ENCODE measurements around the gene SAMD4A.

Gene SAMD4A

GRCh38 chr14:54785136-54785777 is 218.3 kb downstream of the SAMD4A start:
- TF ChIP-seq RAD21 (IDR thresholded peaks at IDR 0.05; ENCODE audit: low read depth) (no peak), EGR1 (IDR thresholded peaks at IDR 0.05) (no peak), TAF1 (IDR thresholded peaks at IDR 0.05; ENCODE audit: low read depth) (no peak), REST (IDR thresholded peaks at IDR 0.05; ENCODE audit: low read depth) (no peak), MAX (IDR thresholded peaks at IDR 0.05) (no peak), CREB1 (IDR thresholded peaks at IDR 0.05; ENCODE audit: low read depth) (no peak), ZBTB7A (IDR thresholded peaks at IDR 0.05; ENCODE audit: low read depth) (no peak), CEBPB (IDR thresholded peaks at IDR 0.05) (no peak)

GRCh38 chr14:54785778-54786770 is 219.1 kb downstream of the SAMD4A start:
- no peak for TF ChIP-seq EP300 (IDR thresholded peaks at IDR 0.05; ENCODE audit: borderline replicate concordance)
- no peak for TF ChIP-seq TCF12 (IDR thresholded peaks at IDR 0.05; ENCODE audit: low read depth)
- no peak for TF ChIP-seq TAF1 (IDR thresholded peaks at IDR 0.05; ENCODE audit: low read depth)
- no peak for TF ChIP-seq YY1 (IDR thresholded peaks at IDR 0.05; ENCODE audit: low read depth)
- TF ChIP-seq REST (IDR thresholded peaks at IDR 0.05; ENCODE audit: low read depth), result no peak
- no peak for TF ChIP-seq ZBTB7A (IDR thresholded peaks at IDR 0.05; ENCODE audit: low read depth)
- no peak for TF ChIP-seq EGR1 (IDR thresholded peaks at IDR 0.05)
- TF ChIP-seq USF1 (IDR thresholded peaks at IDR 0.05), result no peak
- TF ChIP-seq CEBPB (IDR thresholded peaks at IDR 0.05), result no peak
- no peak for TF ChIP-seq RAD21 (IDR thresholded peaks at IDR 0.05; ENCODE audit: low read depth)
- no peak for TF ChIP-seq TEAD4 (IDR thresholded peaks at IDR 0.05)

GRCh38 chr14:54786838-54787237 is 219.9 kb downstream of the SAMD4A start:
- TF ChIP-seq NFIC (IDR thresholded peaks at IDR 0.05) (no peak), YY1 (IDR thresholded peaks at IDR 0.05; ENCODE audit: low read depth) (no peak), CREB1 (IDR thresholded peaks at IDR 0.05; ENCODE audit: low read depth) (no peak), ZBTB7A (IDR thresholded peaks at IDR 0.05; ENCODE audit: low read depth) (no peak), USF1 (IDR thresholded peaks at IDR 0.05) (no peak), EP300 (IDR thresholded peaks at IDR 0.05; ENCODE audit: borderline replicate concordance) (no peak), TCF12 (IDR thresholded peaks at IDR 0.05; ENCODE audit: low read depth) (no peak), REST (IDR thresholded peaks at IDR 0.05; ENCODE audit: low read depth) (no peak), FOXM1 (IDR thresholded peaks at IDR 0.05; ENCODE audit: borderline replicate concordance, low read depth) (no peak), CEBPB (IDR thresholded peaks at IDR 0.05) (no peak), MAX (IDR thresholded peaks at IDR 0.05) (no peak), TEAD4 (IDR thresholded peaks at IDR 0.05) (no peak), EGR1 (IDR thresholded peaks at IDR 0.05) (no peak), RAD21 (IDR thresholded peaks at IDR 0.05; ENCODE audit: low read depth) (no peak), TAF1 (IDR thresholded peaks at IDR 0.05; ENCODE audit: low read depth) (no peak)

GRCh38 chr14:54787261-54787660 is 220.3 kb downstream of the SAMD4A start:
- TF ChIP-seq ZBTB7A (IDR thresholded peaks at IDR 0.05; ENCODE audit: low read depth) (no peak), FOXM1 (IDR thresholded peaks at IDR 0.05; ENCODE audit: borderline replicate concordance, low read depth) (no peak), MAX (IDR thresholded peaks at IDR 0.05) (no peak)

Measured in Ishikawa (cell line).